ENCODE measurements around the gene DNAJC11.
A peak's percentile ranks its signal among the peaks of the same experiment; 100 is the strongest.
"Not testable (repeated sequence)": the region's sequence is repeated elsewhere in the genome, so short reads cannot be mapped to it uniquely, and the experiment has no call there.

Gene DNAJC11

GRCh38 chr1:6701437-6702153 lies at the start of gene DNAJC11:
TSS of gene DNAJC11 (minus strand) at chr1:6701816. CDS start at chr1:6701800, 16 bp downstream.
- DNase-seq: peak; percentile 96

- no peak for DNase-seq
Observed at GRCh38 chr1:6750490-6750889, 48.9 kb upstream of the DNAJC11 start.

GRCh38 chr1:6747674-6748073 lies 46.1 kb upstream of the DNAJC11 start:
- DNase-seq: no peak

- no peak for DNase-seq
Observed at GRCh38 chr1:6745073-6745472, 43.5 kb upstream of the DNAJC11 start.

- DNase-seq: no peak
Observed at GRCh38 chr1:6743189-6744101, 41.8 kb upstream of the DNAJC11 start.

GRCh38 chr1:6742676-6743188 lies 41.1 kb upstream of the DNAJC11 start:
- not testable (repeated sequence) for DNase-seq

- DNase-seq: no peak
Observed at GRCh38 chr1:6738987-6739676, 37.5 kb upstream of the DNAJC11 start.

GRCh38 chr1:6732942-6733341 lies 31.3 kb upstream of the DNAJC11 start:
- DNase-seq: no peak

- DNase-seq: no peak
Observed at GRCh38 chr1:6731905-6732304, 30.3 kb upstream of the DNAJC11 start.

- DNase-seq: no peak
Observed at GRCh38 chr1:6730880-6731279, 29.3 kb upstream of the DNAJC11 start.

- no peak for DNase-seq
Observed at GRCh38 chr1:6730473-6730872, 28.9 kb upstream of the DNAJC11 start.

- DNase-seq: peak; percentile 75
Observed at GRCh38 chr1:6727535-6727934, 25.9 kb upstream of the DNAJC11 start.

- DNase-seq: no peak
Observed at GRCh38 chr1:6726253-6726652, 24.6 kb upstream of the DNAJC11 start.

GRCh38 chr1:6724517-6725141 lies 23.0 kb upstream of the DNAJC11 start:
- no peak for DNase-seq

- DNase-seq: no peak
Observed at GRCh38 chr1:6723621-6724428, 22.2 kb upstream of the DNAJC11 start.

- DNase-seq: no peak
Observed at GRCh38 chr1:6711174-6711573, 9.6 kb upstream of the DNAJC11 start.

GRCh38 chr1:6704746-6705145 lies 3.1 kb upstream of the DNAJC11 start:
- DNase-seq: no peak

GRCh38 chr1:6703016-6703415 lies 1.4 kb upstream of the DNAJC11 start:
- DNase-seq: no peak

- no peak for DNase-seq
Observed at GRCh38 chr1:6700853-6701436, 671 bp downstream of the DNAJC11 start.

GRCh38 chr1:6699915-6700314 lies 1.7 kb downstream of the DNAJC11 start:
- not testable (repeated sequence) for DNase-seq

- no peak for DNase-seq
Observed at GRCh38 chr1:6695868-6696267, 5.7 kb downstream of the DNAJC11 start.
